ENCODE measurements around the gene MAT2A.

MAT2A gene

GRCh38 chr2:85511008-85511811, 27.8 kb upstream of the MAT2A start:
- H3K4me3 Mint-ChIP-seq: no peak overlapping the region
- no peaks in the 10 kb centered on the region for H3K9me3 Mint-ChIP-seq

DNA sequence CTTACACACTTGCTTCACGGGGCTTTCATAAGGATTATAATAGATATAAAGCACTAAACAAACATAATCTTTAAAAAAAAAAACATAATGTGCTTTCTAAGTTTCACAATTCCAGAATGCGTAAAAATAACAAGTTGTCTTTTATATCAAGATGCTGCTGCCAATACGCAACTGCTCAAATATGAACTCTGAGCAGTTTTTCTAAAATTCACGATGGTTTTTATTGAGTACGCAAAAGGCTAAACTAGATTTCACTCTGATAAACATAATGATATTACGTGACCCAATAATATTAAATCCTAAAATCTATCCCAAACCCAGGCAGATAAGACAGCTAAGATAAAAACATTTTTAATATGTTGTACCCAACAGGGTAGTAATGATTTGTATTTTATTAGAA, 24.6 kb upstream of the MAT2A start:
- DNase-seq (ENCODE audit: low spot score in 2 of 2) (no peak), ATAC-seq (replicated peaks; ENCODE audit: extremely low read depth, poor library complexity, severe bottlenecking) (no peak)
- Mint-ChIP-seq H3K9me3 (no peaks in the 10 kb centered on the region), H3K36me3 (ENCODE audit: insufficient read depth) (no peaks in the 10 kb centered on the region), H3K4me3 (no peak overlapping the region), H3K27ac (ENCODE audit: low read depth) (no peak overlapping the region), H3K27me3 (no peaks in the 10 kb centered on the region), H3K4me1 (no peaks in the 10 kb centered on the region)

More at GRCh38 chr2:85511008-85511811, 27.8 kb upstream of the MAT2A start:
- Mint-ChIP-seq H3K36me3 (ENCODE audit: insufficient read depth) (no peaks in the 10 kb centered on the region), H3K27me3 (no peaks in the 10 kb centered on the region), H3K4me1 (no peaks in the 10 kb centered on the region), H3K27ac (ENCODE audit: low read depth) (no peak overlapping the region)
- ATAC-seq (replicated peaks; ENCODE audit: extremely low read depth, poor library complexity, severe bottlenecking) (no peak), DNase-seq (ENCODE audit: low spot score in 2 of 2) (no peak)

GRCh38 chr2:85516653-85517389, 22.1 kb upstream of the MAT2A start:
- DNase-seq (ENCODE audit: low spot score in 2 of 2): no peak
- Mint-ChIP-seq H3K4me3 (no peak overlapping the region), H3K4me1 (no peaks in the 10 kb centered on the region), H3K36me3 (ENCODE audit: insufficient read depth) (no peaks in the 10 kb centered on the region), H3K27ac (ENCODE audit: low read depth) (no peak overlapping the region), H3K9me3 (no peaks in the 10 kb centered on the region), H3K27me3 (no peaks in the 10 kb centered on the region)
- no peak for ATAC-seq (replicated peaks; ENCODE audit: extremely low read depth, poor library complexity, severe bottlenecking)

DNA sequence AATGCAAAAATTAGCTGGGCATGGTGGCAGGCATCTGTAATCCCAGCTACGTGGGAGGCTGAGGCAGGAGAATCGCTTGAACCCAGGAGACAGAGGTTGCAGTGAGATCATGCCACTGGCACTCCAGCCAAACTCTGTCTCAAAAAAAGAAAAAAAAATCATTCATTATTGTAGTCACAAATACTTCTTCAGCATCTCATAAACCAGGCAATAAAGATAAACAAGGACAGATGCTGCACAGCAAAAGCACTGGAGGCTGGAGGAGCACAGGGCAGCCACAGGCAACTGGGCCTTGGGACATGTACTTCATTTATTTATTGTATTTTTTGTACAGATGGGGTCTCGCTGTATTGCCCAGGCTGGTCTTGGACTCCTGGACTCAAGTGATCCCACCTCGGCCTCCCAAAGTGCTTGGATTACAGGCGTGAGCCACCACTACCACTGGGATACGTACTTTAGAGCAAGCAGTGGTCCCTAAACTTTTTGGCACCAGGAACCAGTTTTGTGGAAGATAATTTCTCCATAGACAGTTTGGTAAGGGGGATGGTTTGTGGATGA, 16.8 kb upstream of the MAT2A start:
- Mint-ChIP-seq H3K36me3 (ENCODE audit: insufficient read depth) (no peaks in the 10 kb centered on the region), H3K9me3 (no peaks in the 10 kb centered on the region), H3K27ac (ENCODE audit: low read depth) (no peak overlapping the region), H3K27me3 (peaks cover 11% of the 10 kb centered on the region), H3K4me1 (no peaks in the 10 kb centered on the region), H3K4me3 (no peak overlapping the region)
- DNase-seq (ENCODE audit: low spot score in 2 of 2) (no peak), ATAC-seq (replicated peaks; ENCODE audit: extremely low read depth, poor library complexity, severe bottlenecking) (no peak)

- ATAC-seq (replicated peaks; ENCODE audit: extremely low read depth, poor library complexity, severe bottlenecking) (no peak), DNase-seq (ENCODE audit: low spot score in 2 of 2) (no peak)
- H3K27ac Mint-ChIP-seq (ENCODE audit: low read depth): no peak overlapping the region
- H3K27me3 Mint-ChIP-seq: peaks cover 22% of the 10 kb centered on the region
- H3K36me3 Mint-ChIP-seq (ENCODE audit: insufficient read depth): no peaks in the 10 kb centered on the region
- H3K4me1 Mint-ChIP-seq: no peaks in the 10 kb centered on the region
- no peaks in the 10 kb centered on the region for H3K9me3 Mint-ChIP-seq
- H3K4me3 Mint-ChIP-seq: no peak overlapping the region
Measured at GRCh38 chr2:85523062-85523902, 15.7 kb upstream of the MAT2A start.

GRCh38 chr2:85523903-85524335, 15.0 kb upstream of the MAT2A start:
- Mint-ChIP-seq H3K4me1 (no peaks in the 10 kb centered on the region), H3K36me3 (ENCODE audit: insufficient read depth) (no peaks in the 10 kb centered on the region), H3K9me3 (no peaks in the 10 kb centered on the region), H3K4me3 (no peak overlapping the region), H3K27me3 (peaks cover 28% of the 10 kb centered on the region), H3K27ac (ENCODE audit: low read depth) (no peak overlapping the region)
- DNase-seq (ENCODE audit: low spot score in 2 of 2) (no peak), ATAC-seq (replicated peaks; ENCODE audit: extremely low read depth, poor library complexity, severe bottlenecking) (no peak)

DNA sequence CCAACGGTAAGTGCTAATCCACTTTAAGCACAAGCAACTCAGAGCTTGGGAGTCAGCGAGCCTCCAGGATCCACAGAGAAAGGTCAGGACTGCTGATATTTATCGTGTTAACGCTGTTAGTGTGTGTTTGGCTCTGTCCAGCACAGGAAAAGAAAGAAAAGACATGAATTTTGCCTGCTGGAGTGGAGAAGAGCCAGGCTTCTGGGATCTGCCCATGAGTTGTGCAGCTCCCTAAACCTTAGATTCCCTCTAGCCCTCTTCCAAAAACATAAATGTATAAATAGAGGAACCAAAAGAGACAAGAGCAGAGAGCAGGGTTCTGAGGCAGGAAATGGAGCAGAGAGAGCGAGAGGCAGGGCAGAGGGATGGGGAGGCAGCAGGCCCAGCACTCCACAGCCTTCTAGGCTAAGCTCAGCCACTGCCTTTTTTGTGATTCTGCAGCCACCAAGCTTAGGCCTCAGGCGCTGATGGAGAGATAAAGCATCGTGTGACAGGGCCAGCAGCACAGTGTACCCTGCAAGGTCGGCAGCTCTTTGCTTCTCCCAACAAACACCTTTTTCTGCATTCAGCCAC, 14.5 kb upstream of the MAT2A start:
- H3K36me3 Mint-ChIP-seq (ENCODE audit: insufficient read depth): no peaks in the 10 kb centered on the region
- no peak for DNase-seq (ENCODE audit: low spot score in 2 of 2)
- H3K4me3 Mint-ChIP-seq: no peak overlapping the region
- H3K27ac Mint-ChIP-seq (ENCODE audit: low read depth): no peak overlapping the region
- peaks cover 33% of the 10 kb centered on the region for H3K27me3 Mint-ChIP-seq
- H3K9me3 Mint-ChIP-seq: no peaks in the 10 kb centered on the region
- no peaks in the 10 kb centered on the region for H3K4me1 Mint-ChIP-seq
- ATAC-seq (replicated peaks; ENCODE audit: extremely low read depth, poor library complexity, severe bottlenecking): no peak

GRCh38 chr2:85525029-85525428, 13.9 kb upstream of the MAT2A start:
- Mint-ChIP-seq H3K36me3 (ENCODE audit: insufficient read depth) (no peaks in the 10 kb centered on the region), H3K9me3 (no peaks in the 10 kb centered on the region), H3K4me1 (no peaks in the 10 kb centered on the region), H3K4me3 (no peak overlapping the region), H3K27me3 (peaks cover 34% of the 10 kb centered on the region), H3K27ac (ENCODE audit: low read depth) (no peak overlapping the region)
- no peak for DNase-seq (ENCODE audit: low spot score in 2 of 2)
- no peak for ATAC-seq (replicated peaks; ENCODE audit: extremely low read depth, poor library complexity, severe bottlenecking)

DNA sequence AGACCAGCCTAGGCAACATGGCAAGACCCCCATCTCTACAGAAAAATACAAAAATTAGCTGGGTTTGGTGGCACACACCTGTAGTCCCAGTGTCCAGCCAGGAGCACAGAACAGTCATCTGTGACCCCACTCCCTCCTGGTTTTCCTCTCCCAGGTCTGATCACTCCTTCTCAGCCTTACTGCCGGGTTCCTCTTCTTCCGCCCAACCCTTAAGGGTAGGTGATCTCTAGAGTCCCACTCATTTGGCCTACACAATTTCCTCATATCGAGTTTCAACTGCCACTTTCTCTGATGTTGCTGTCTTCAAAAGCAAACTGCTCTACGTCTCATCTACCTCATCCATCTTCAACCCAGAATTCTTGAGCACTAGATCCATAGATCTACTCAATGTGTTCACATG, 13.4 kb upstream of the MAT2A start:
- Mint-ChIP-seq H3K9me3 (no peaks in the 10 kb centered on the region), H3K27me3 (peaks cover 34% of the 10 kb centered on the region), H3K4me1 (no peaks in the 10 kb centered on the region), H3K4me3 (no peak overlapping the region), H3K27ac (ENCODE audit: low read depth) (no peak overlapping the region), H3K36me3 (ENCODE audit: insufficient read depth) (no peaks in the 10 kb centered on the region)
- DNase-seq (ENCODE audit: low spot score in 2 of 2) (no peak), ATAC-seq (replicated peaks; ENCODE audit: extremely low read depth, poor library complexity, severe bottlenecking) (no peak)

DNA sequence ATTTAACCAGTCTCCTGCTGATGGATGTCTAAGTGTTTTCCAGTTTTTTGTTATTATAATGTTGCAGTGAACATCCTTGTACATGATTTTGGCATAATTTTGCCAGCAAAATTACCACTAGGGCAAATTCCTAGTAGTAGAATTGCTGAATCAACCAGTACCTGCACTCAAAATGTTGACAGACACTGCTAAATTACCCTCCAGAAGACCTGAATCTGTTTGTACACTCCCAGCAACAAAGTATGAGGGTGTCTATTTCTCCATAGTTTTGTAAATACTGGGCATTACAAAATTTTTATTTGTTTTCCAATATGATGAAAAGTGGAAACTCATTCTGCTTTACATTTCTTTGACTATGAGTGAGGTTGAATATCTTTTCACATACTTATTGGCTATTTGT, 11.2 kb upstream of the MAT2A start:
- DNase-seq (ENCODE audit: low spot score in 2 of 2): no peak
- H3K27ac Mint-ChIP-seq (ENCODE audit: low read depth): no peak overlapping the region
- H3K4me1 Mint-ChIP-seq: no peaks in the 10 kb centered on the region
- H3K9me3 Mint-ChIP-seq: no peaks in the 10 kb centered on the region
- no peak for ATAC-seq (replicated peaks; ENCODE audit: extremely low read depth, poor library complexity, severe bottlenecking)
- peaks cover 34% of the 10 kb centered on the region for H3K27me3 Mint-ChIP-seq
- peaks cover 1% of the 10 kb centered on the region for H3K36me3 Mint-ChIP-seq (ENCODE audit: insufficient read depth)
- H3K4me3 Mint-ChIP-seq: no peak overlapping the region

DNA sequence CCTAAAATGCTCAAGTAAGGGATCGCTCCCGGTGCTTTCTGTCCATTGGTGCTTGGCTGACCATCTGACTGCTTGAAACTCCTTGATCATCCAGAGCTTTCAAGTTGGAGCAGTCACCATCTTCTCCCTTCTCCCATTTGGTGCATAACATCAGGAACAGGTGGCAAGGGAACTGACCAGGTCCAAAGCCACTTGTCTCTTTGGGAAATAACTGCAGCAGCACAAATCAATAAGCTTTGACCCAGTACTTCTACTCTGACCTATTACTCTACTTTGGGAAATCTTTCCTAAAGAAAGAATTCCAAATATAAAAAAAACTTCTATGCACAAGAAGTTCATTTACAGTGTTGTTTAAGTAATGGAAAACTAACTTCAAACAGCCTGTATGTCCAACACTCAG, 10.6 kb upstream of the MAT2A start:
- Mint-ChIP-seq H3K4me1 (no peaks in the 10 kb centered on the region), H3K27ac (ENCODE audit: low read depth) (no peak overlapping the region), H3K4me3 (no peak overlapping the region), H3K9me3 (no peaks in the 10 kb centered on the region), H3K27me3 (peaks cover 34% of the 10 kb centered on the region), H3K36me3 (ENCODE audit: insufficient read depth) (peaks cover 1% of the 10 kb centered on the region)
- ATAC-seq (replicated peaks; ENCODE audit: extremely low read depth, poor library complexity, severe bottlenecking) (no peak), DNase-seq (ENCODE audit: low spot score in 2 of 2) (no peak)

DNA sequence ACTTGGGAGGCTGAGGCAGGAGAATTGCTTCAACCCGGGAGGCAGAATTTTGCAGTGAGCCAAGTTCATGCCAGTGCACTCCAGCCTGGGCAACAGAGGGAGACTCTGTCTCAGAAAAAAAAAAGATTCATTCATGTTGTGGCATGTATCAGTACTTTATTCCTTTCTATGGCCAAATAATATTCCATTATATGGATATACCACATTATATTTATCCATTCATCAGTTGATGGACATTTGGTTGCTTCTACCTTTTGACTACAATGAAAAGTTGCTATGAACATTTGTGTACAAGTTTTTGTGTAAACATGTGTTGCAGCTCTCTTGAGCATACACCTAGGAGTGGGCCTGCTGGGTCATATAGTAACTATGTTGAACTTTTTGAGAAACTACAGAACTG, 9.2 kb upstream of the MAT2A start:
- no peak overlapping the region for H3K27ac Mint-ChIP-seq (ENCODE audit: low read depth)
- ATAC-seq (replicated peaks; ENCODE audit: extremely low read depth, poor library complexity, severe bottlenecking) (no peak), DNase-seq (ENCODE audit: low spot score in 2 of 2) (no peak)
- H3K27me3 Mint-ChIP-seq: peaks cover 34% of the 10 kb centered on the region
- H3K36me3 Mint-ChIP-seq (ENCODE audit: insufficient read depth): peaks cover 1% of the 10 kb centered on the region
- H3K4me3 Mint-ChIP-seq: no peak overlapping the region
- no peaks in the 10 kb centered on the region for H3K4me1 Mint-ChIP-seq
- no peaks in the 10 kb centered on the region for H3K9me3 Mint-ChIP-seq
